ENCODE data around the gene EVI5.

GRCh38 chr1:92509619-92510018 is 275.3 kb downstream of the EVI5 start:
- no peak for TF ChIP-seq CTCF (IDR thresholded peaks at IDR 0.05)
- no peak for TF ChIP-seq POLR2A (IDR thresholded peaks at IDR 0.05)

All from adrenal gland (tissue), 5 donors.